Activated CD4-positive, alpha-beta T cell treated with anti-CD3 and anti-CD28 coated beads for 48 hours (primary cell): ENCODE measurements around the gene C5orf58.

Experiments used
- DNase-seq: peaks from one replicate; pipeline ENCODE4 v3.0.0-alpha.2; 2020

The C5orf58 gene

DNA sequence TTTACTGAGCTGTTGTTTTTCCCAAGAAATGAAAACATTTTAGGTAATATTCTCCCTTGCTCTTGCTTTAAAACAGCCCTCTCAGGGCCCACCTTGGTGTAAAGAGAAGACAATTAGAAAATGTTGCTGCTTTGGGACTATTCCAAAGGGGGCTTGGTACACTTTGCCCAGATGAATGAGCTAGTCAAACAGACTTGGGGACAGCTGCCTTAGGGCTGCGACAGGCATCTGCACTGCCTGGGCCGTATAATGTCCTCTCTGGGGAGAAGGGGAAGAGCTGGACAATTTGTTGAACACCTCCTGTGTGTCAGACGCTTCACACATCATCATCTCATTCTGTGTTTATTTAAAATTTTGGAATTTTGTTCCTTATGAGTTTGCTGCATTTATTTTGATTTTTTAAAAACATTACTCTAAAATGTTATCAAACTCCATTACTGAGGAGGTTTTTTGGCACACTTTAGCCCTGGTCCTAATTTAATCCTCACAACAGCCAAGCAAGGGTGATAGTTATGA, 28.8 kb downstream of the C5orf58 start:
- no peak for DNase-seq

DNA sequence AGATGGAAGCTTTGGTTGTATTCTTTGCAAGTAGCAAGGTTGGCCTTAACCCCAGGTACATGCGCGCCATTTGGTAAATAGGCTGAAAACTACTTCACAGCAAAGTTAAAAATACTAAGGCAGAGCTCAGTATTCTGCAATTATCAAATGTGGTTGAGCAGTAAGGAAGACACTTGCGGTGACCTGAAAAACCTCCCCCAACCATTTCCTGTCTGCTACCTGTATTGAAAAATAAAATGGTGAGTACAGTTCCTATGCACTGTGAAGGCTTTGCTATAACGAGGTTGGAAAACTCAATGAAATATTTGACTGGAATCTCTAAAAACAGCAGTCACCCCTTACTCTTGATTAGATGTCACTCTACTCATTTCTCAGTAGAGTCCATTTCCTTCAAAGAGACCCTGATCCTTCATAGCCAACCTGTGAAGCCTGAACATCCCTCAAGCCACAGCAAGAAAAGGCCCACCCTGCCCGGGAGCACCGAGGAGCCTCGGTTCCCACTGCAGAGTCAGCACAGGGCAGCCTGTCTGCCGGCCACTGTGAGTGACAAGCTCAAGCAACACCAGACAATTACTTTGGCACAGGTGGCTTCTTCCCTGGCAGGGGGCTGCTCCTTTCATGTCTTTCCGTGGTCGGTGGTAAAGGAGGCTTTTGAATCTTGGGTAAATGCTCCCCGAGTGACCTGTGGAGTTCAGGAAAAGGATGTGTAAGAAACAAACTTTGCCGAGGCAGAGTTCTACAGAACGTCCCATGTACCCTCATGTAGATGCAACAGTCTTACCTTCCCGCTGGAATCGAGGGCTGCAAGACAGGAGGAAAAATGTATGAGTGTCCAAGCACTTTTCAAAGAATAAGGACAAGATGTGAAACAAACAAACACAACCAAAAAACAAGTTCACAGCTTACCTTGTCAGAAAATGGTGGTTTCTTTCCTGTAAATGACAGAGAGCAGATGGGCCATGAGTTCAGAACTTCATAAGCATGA, 29.6 kb downstream of the C5orf58 start:
- no peak for DNase-seq

DNA sequence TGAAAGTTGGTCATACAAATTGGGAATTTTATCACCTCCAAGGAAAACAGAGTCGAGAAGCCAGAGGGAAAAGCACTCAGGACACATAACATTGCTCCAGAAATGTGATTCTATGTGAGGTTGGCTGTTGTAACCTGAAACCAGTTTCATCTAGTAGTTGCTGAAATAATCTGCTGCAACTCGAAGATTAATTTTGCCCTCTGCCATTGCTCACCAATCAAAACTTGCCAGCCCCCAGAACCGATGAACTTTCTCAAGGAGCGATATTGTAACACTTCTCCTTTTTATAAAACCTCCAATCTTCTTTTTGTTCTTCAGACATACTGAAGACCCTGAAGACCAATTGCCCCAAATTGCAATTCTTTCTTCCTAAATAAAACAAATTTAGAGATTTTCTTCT, 31.1 kb downstream of the C5orf58 start:
- DNase-seq = no peak

DNA sequence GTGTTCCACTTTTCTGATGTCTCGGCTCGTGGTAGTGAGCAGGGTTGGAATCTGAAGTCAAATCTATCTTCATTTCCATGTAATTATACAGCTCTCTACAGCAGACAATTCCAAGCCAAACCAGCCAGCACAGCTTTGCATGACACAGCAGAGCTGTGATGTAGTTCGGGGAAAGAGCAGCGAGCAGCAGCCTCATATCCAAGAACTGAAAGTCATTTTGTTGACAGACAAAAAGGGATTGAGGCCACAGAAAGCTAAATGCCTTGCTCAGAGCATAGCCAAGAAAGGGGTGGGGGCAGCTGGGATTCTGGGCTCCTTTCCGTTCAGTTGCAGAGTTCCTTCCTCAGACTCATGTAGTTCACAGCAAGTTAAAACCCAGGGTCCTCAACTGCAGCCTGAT, 32.7 kb downstream of the C5orf58 start:
- DNase-seq = no peak

DNA sequence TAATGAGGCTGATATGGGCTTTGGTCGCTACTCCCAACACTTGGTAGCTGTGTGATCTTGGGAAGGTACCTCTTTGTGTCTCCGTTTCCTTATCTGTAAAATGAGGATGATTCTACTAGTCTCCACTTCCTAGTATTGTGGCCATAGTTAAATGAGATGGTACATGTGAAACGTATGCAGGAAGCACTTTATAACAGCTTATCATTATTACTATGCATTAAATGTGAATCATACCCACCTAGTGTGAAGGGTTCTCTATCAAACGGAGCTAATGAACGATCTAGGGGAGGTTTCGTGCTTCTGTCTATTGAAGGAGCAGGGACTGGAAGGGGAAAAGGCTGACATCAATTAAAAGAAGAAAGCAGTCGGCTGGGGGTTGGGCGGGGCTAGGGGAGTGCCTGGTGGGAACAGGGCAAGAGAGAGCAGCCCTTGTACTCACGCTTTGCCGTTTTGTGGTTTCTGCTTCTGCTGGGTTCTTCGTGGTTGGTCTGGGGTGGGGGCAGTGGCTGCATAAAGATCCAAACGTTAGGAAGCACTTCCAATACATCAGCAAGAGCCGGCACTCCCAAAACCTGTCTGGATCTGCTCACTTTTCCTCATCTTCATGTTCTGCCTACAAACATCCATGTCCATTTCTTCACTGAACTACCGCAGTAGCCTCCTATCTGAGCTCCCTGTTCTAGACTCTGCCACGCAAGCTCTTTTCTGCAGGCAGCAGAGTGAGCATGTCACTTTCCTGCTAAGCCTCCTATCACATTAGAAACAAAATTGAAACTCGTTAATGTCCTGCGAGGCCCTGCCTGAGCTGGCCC, 34.0 kb downstream of the C5orf58 start:
- DNase-seq = peak; percentile 65

DNA sequence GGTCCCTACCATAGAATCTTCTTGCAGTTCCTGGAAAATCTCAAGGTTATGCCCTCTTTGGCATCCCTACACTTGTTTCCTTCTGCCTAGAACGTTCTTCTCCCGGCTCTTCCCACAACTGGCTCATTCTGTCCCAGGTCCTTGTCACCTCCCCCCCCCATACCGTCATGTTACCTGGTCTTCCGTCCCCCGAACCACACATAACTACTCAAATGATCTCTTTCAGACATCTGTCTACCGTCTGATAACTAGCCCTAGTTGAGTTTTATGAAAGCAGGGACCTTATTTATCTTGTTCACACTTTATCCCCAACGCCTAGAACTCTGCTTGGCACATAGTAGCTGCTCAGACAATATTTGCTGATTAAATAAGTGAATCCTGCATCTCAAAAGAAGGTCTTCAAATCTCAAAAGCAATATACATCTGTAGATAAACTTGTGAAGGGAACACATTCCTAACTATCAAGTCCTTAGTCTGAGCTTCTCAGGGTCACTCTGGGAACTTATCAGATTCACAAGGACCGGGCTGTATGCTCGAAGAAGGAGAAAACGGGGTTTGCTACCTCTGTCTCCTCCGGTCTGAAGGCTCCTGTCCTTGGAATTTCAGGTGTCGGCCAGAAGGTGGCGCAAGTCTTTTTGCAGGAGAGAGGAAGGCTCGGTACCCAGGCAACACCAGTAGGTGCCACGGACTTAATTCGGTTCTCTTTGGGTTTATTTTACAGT, 34.8 kb downstream of the C5orf58 start:
- DNase-seq = peak; percentile 87

DNA sequence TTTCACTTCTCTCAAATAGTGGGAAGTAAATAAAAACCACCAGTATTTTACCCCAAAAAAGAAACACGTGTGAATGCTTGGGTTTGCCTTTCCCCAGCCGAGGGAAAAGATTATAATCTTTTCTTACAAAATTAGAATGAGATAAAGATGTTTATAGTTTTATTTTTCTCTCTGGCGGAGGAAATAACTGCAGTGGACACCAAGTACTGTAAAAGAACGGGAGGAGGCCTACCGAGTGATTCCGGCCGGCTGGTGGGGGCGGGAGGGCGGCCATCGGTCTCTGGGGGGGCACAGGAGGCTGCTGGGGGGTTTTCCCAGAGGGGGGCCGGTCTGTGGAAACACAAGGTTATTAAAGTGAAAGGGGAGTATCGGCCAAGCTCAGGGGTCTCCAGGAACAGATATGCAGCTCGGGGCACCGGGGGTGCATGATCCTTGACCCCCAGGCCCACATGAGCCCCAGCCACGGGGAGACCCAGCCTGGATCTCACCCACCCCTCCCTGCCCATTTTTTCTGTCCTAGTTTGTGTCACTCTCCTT, 35.4 kb downstream of the C5orf58 start:
- no peak for DNase-seq

DNA sequence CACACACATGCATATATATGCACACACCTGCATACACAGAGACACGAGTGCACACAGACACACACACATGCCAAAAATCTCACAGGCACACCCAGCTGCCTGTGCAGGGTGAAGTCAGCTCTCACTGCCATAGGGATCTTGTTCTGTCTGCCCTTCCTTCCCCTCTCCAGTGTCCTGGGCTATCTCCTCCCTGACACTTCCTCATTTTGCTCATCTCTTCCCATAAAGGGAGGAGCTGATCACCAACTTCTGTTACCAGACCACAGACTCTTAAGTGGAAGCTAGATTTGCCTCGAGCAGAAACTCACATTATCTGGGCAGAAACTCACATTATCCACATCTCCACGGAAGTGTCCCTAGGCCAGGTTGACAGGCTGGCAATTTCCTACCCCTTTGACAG, 36.1 kb downstream of the C5orf58 start:
- no peak for DNase-seq

DNA sequence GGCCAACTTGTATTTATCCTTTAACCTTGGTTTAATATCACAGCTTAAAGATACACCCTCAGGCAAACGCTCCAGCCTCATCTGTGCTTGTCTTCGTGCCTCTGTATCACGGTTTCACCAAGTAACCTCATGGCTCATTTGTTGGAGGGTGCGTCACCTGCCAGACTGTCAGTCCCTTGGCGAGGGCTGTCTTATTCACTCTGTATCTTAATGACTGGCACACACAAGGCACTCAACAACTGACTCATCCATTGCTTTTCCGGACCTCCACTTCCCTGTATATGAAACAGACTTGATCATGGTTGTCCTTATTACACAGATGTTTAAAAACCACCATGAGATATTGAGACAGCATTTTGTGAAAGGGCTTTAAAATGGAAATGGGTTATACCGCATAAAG, 36.8 kb downstream of the C5orf58 start:
- peak; percentile 70 for DNase-seq

DNA sequence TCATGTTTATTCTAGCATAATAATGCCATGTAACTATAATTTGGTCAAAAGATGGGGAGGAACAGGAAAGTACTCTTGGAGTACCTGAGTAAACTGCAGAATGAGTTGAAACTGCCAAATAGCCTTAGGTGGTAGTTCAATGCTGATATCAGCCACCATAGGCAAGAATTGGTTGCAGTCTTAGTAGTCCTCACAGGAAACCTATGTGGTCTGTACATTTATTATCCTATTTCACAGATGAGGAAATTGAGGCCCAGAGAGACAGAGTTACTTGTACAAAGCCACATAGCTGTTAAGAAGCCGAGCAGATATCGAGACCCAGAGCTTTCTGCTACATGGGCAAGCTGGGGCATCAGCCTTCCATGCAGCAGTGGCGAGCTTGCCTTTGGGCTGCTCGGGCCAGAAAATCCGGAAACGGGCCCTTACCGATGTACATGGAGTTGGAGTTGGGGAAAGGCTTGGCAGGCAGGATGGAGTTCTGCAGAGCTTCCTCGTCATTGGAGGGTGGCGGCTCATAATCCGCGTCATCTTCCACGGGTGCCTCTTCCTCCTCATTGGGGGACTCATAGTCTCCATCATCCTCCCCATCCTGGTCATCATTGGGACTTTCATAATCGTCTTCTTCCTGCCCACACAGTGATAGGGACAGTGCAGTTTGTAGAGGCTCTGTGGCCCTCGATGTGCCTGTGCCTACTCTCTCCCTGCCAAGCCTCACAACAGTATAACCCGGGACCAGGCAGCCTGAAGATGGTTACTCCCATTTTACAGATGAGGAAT, 37.7 kb downstream of the C5orf58 start:
- no peak for DNase-seq

DNA sequence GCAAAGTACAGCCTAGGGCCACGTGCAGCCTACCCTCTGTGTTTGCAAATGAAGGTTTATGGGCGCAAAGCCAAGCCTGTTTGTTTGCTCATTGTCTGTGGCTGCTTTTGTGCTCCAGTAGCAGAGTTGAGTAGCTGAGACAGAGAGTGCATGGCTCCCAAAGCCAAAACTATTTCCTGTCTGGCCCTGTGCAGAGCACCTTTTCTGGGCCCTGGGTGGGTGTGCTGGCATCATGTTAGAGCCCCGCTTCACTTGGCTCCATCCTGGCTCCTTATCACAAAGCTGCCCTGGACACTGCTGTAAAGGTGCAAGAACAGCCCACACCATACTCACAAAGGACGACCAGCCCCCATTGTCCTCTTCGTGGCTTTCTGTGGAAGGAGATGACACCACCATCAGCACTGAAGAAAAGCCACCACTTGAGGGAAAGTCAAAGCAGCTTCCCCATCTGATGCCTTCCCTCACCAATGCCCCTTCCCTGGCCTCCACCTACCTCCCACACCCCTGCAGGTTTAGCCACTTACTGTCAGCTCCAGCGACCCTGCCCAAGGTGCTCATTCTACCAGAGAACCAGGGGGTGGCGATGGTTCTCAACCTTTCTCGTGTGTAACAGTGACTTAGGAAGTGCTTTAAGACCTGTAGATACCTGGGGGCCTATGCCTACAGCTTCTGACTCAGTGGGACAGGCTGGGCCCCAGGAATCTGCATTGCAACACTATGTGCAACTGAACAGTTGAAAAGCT, 41.4 kb downstream of the C5orf58 start:
- DNase-seq = peak; percentile 76

DNA sequence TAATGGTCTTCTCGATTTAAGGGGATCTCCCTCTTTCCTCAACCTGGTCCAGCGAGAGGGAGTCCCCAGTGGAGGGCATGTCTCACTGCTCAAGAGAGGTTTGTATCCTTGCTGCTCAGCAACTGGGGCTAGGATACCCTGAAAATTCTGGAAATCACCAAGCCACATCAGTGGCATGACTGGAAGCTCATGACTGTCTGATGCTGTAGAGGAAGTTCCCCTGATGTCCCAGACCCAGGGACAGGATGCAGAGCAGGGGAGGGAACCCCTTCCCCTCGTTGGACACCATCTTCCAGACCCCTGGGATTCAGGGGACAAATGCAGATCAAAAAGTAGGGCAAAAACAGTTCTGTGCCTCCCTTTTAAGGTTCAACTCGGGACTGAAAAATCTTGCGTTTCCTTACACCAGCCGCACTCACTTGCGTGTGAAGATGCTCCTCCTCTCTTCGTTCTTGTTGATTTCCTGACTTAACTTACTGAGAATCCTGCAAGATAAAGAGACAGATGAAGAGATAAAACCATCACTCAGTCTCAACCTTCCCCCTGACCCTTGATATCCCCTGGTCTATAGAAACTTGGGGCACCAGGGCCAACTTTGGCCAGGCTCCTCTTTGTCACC, 42.7 kb downstream of the C5orf58 start:
- no peak for DNase-seq

DNA sequence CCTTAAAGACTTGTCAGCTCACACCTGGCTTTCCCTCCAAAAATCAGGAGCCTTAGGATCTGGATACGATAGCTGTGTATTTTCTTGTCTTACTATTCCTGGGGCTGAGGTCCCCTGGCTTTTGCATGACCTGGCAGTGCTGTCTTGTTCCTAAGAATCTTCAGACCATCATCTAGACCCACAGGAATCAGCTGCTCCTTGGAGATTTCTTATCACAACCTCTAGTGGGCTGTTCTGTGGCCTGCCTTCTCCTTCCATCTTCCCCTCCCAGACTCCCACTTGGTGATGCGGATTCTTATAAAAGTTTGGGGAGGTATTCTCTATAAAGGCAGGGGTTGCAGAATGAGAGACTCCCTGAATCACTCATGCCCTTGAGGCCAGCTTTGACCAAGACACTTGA, 43.4 kb downstream of the C5orf58 start:
- no peak for DNase-seq

DNA sequence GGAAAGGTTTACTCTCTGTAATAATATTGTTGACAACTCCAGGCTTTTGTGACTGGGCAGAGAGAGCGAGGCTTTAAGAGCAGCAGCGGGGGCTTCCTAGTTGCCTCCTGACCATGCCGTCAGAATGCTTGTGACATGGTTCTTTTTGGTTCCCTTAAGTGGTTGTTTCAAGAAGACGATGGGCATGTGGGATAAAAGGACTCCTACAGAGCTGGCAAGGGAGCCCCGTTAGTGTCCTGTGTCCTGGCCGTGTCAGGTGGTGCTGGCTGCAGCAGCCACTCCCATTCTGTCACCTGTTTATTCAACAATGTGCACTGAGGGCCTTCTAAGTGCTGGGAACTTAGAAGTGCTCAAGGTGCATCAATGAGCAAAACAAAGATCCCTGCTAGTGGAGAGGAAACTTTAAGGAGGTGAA, 45.1 kb downstream of the C5orf58 start:
- no peak for DNase-seq

DNA sequence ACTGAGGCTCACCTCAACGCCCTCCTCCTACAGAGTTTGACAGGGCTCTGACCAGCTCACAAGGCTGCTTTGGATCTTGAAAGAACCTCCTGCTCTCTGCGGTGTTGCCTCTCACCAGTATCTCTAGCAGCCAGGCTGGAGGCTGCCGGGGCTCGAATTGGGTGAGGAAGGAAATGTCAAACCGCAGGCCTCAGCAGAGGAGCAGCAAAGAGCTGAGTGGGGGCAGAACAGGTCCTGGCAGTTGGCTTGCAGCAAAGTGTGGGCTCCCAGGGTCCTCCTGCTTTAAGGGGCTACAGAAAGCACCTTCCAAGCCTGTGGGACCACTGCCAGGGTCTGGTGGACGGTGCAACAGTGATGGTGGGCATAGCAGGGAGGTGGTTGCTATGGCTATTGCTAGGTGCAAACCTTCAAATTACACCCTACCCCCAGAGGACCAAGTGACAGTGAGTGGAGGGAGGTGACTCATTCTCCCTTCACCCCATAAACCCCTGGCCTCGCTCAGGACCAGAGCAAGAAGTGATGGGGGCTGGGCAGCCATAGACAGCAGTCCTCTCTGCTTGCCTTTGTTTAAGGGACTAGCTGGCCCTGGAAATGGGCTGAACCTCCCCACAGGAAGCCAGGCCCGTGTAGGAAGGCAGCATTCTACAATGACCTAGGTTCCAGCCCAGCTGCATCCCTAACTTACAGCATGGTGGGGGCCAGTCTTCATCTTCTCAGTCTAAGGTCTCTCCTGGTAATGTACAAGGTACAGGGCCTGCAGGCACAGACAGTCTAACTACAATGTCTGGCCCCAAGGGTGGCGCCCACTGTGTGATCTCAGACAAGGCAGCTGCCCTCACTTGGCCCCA, 46.0 kb downstream of the C5orf58 start:
- peak; percentile 90 for DNase-seq

DNA sequence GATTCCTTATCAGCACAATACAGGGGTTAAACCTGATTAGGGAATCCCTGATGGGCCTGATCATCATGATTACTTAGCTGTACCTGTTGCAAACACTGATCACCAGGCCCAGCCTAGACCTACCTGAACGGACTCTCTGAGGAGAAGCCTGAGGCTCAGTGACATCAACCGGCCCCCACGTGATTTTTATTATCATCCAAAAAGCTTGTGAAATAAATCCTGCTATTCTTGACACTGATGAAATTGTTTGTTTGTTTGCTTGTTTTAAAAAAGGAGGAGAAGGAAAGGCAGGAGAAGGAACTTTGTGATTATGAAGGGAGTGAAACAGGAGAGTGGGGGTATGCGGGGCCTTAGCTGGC, 46.7 kb downstream of the C5orf58 start:
- DNase-seq = no peak

DNA sequence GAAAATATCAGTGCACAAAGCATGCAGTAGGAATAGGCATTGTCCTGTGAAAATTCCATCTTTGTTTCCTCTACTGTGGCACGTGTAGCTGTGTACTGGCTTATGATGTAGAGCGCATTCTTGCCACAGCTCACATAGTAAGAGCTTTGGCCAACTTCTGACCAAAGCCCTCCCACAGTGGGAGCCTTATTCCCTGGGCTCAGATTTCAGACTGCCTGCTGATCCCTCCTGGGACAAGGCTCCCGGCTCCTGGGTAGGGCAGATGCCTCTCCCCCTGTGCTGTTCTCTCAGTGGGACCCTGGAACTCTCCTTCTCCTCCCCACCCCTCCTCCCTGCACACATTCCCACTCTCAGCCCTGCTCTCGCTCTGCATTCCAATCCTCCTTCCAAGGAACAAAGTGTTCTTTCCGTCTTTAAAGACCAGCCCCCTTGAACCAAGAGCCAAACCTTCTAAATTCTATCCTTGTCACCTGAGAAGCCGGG, 47.3 kb downstream of the C5orf58 start:
- no peak for DNase-seq

DNA sequence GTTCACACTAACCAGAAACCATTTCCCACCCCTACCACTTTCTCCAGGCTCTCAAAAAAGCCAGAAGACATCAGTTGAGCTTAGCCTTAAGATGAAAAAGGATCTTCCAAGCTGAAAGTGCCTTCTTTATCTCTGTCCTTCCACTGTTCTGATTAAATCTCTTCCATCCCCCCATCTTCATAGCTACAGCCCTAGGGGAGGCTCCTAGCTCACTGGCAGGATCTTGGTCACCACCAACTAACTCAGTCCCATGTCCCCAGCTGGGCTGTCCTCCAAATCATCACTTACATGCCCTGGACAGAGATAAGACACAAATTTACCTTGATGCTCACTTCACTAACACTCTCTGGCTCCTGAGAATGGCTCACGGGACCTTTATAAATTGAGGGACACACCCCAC, 50.5 kb downstream of the C5orf58 start:
- no peak for DNase-seq

DNA sequence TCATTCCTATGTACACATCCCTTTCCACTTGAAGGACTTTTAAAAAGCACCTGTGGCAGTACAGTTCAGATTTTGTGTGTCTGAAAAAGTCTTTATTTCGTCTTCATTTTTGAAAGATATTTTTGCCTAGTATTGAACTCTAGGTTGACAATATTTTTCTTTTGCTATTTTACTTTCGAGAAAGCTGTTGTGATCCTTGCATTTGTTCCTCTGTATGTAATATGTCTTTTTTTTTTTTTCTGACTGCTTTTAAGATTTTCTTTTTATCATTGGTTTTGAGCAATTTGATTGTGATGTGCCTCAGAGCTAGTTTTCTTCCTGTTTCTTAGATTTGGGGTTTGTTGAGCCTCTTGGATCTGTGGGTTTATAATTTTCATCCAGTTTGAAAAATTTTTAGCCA, 51.4 kb downstream of the C5orf58 start:
- DNase-seq = no peak

DNA sequence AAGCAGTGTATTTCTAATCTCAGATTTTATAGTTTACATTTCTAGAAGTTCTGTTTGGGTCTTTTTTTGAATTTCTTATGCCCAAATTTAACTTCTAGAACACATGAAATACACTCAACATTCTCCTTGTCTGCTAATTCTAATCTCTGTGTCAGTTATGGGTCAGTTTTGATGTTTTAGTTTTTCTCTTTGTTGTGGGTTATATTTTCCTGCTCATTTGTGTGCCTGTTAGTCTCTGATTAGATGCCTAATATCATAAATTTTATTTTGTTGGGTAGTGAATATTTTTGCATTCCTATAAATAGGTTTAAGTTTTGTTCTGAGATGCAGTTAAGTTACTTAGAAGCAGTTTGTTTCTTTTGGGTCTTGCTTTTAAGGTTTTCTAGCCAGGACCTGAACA, 52.4 kb downstream of the C5orf58 start:
- no peak for DNase-seq
